ENCODE data around the gene AQP1. TPM values are rescaled to one million over a fixed set of nuclear protein-coding genes. Genes with fewer than 3 reads are reported as not detected.
A peak's percentile ranks its signal among the peaks of the same experiment; 100 is the strongest.

Gene AQP1
- total RNA-seq, 1 donor from 2014 or later, result 6.9 TPM

DNA sequence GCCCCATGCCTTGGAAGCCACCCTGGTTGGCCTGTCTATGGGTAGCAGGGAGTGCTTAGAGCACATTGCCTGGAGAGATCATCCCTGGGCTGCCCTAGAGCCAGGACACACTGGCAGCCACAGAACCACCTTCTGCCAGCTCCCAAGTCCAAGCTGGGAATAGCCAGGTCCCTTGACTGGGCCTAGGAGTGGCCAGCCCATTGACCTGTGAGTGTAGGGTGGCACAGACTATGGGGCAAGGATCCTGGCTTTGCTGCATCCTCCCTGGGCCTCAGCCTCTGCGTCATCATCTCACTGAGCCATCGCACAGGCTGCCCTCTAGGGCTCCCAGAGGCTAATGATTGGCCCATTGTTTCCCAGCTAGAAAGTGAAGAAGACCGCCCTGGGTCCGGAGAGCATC lies 7.0 kb downstream of the AQP1 start:
- no peak for DNase-seq (ENCODE audit: extremely low read depth, low read depth, low spot score)

DNA sequence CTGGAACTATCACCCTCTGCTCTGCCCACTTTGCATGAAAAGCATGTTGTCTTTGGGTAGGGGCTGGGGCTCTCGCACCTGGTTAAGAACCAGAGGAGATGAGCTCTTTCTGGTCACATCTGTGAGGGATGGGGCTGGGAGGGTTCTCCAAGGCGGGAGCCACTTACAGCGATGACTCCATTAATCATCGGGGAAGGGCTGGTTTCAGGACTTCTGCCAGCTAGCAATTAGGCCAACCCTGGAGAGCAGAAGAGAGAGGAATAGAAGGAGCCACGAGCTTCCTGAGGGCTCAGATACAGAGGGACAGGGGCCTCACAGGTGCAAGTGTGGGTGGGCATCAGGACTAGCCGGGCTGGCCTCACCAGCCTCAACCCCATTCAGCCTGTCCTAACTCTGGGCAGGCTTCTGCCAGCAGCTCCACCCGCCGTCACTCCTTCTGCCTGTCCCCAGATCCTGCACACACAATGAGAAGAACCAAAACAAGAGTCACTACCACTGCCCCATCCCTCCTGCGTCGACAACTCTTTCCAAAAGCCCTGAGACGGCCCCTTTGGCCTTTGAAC lies 8.4 kb downstream of the AQP1 start:
- no peak for DNase-seq (ENCODE audit: extremely low read depth, low read depth, low spot score)

DNA sequence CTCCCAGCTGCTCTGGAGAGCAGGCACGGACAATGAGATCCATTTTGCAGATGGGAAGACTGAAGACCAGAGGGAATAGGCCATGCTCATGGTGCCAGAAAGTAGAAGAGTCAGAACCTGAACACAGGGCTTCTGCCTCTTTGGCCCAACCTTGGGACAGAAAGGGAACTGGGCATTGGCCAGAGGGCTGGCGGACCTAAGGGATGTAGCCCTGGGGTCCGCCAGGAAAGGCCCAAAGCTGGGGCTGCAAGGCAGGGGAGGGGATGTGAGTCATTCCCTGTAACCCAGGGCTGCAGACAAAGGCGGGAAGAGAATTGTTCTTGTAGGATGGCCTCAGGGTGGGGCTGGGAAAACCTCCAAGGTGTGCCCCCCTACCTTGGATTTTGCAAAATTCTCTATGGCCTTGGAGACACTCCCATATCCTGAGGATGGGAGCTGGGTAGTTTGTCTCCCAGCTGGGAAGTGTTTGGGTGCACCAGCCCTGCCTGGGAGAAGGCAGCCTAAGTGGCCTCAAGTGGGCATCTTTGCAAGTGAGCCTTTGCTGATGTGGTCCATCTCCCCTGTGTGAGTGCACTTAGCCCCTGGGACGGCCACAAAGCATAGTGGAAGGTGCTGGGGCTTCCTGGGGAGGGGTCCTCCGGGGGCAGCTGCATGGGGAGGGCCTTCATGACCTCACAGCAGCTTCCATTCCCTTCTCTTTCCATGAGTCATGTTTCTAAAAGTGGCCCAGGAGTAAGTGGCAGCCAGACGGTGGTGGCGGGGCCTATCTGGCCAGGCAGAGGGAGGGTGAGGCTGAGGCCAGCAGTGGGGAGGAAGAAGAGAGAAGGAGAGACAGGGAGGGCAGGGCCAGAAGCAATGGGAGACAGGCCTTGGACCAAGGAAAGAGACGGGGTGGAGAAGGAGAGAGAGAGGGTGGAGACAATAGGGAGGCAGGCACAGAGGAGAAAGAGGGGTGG lies 9.2 kb downstream of the AQP1 start:
- no peak for DNase-seq (ENCODE audit: extremely low read depth, low read depth, low spot score)

DNA sequence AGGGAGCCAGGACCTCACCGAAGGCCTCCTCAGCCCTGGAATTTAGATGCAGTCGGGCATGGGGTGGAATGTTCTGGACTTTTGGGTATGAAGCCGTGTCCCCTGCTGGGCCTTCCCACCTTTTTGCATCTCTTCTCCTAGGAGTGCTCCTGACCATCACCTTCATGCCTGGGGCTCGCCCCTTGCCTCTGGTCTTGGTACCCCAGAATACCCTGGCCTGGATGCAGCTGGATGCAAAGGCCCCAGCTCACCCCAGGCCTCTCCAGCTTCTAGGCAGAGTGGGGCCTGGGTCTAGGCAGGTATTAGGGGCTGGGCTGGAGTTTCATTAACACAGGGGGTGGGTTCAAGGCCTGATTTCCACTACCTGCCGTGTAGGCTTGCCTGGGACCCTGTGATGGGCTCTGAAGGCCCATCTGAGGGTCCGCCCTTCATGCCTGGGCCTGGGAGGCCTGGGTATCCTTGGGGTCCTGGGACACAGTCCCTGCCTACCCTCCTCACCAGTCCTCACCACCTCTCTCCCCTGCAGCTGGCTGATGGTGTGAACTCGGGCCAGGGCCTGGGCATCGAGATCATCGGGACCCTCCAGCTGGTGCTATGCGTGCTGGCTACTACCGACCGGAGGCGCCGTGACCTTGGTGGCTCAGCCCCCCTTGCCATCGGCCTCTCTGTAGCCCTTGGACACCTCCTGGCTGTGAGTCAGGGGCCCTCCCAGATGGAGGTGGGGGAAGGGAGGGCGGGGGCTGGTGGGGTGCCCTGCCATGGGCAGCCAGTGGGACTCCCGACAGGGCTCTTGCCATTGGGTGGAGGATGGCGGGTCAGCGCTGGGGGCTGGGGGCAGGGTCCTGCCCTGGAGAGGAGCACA lies 10.1 kb downstream of the AQP1 start:
- DNase-seq (ENCODE audit: extremely low read depth, low read depth, low spot score), result no peak

DNA sequence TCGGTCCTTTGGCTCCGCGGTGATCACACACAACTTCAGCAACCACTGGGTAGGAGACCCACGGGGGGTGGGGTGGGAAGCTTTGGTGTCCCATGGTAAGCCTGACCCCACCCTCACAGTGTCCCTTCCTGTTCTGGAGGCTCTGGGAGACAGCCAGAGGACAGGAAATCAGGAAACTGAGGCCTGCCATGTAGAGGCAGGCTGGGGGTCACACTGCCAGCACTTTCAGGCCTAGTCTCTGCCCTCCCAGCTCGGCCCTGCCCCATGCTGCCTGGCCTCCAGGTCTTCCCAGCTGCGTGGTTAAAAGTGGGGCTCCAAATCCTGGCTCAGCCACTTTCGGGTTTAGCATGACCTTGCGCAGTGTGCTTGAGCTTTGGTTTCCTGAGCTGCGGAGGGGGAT lies 10.9 kb downstream of the AQP1 start:
- no peak for DNase-seq (ENCODE audit: extremely low read depth, low read depth, low spot score)

DNA sequence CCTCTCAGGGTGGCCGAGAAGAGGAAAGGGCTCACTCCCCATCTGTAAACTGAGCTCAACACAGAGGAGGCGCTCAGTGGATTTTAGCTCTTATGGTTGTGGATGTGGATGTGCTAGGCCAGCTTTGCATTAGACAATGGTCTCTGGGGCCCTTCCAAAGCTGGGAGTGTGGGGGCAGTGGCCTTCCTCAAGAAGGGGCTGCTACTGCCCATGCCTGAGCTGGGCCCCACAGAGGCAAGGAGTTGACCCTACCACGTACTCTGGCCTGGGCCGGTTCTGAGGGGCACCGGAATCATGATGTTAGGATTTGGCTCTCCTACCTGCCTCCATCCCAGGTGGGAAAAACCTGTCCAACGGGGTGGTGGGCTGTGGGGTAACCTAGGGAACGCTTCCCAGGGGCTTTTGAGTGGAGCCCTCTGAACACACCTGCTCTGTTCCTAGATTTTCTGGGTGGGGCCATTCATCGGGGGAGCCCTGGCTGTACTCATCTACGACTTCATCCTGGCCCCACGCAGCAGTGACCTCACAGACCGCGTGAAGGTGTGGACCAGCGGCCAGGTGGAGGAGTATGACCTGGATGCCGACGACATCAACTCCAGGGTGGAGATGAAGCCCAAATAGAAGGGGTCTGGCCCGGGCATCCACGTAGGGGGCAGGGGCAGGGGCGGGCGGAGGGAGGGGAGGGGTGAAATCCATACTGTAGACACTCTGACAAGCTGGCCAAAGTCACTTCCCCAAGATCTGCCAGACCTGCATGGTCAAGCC lies 11.5 kb downstream of the AQP1 start:
- no peak for DNase-seq (ENCODE audit: extremely low read depth, low read depth, low spot score)

DNA sequence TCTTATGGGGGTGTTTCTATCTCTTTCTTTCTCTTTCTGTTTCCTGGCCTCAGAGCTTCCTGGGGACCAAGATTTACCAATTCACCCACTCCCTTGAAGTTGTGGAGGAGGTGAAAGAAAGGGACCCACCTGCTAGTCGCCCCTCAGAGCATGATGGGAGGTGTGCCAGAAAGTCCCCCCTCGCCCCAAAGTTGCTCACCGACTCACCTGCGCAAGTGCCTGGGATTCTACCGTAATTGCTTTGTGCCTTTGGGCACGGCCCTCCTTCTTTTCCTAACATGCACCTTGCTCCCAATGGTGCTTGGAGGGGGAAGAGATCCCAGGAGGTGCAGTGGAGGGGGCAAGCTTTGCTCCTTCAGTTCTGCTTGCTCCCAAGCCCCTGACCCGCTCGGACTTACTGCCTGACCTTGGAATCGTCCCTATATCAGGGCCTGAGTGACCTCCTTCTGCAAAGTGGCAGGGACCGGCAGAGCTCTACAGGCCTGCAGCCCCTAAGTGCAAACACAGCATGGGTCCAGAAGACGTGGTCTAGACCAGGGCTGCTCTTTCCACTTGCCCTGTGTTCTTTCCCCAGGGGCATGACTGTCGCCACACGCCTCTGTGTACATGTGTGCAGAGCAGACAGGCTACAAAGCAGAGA lies 12.2 kb downstream of the AQP1 start:
- DNase-seq (ENCODE audit: extremely low read depth, low read depth, low spot score), result no peak

DNA sequence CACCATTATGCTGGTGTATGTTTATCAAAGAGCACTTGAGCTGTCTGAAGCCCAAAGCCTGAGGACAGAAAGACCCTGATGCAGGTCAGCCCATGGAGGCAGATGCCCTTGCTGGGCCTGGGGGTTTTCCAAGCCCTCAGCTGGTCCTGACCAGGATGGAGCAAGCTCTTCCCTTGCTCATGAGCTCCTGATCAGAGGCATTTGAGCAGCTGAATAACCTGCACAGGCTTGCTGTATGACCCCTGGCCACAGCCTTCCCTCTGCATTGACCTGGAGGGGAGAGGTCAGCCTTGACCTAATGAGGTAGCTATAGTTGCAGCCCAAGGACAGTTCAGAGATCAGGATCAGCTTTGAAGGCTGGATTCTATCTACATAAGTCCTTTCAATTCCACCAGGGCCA lies 13.0 kb downstream of the AQP1 start:
- no peak for DNase-seq (ENCODE audit: extremely low read depth, low read depth, low spot score)

DNA sequence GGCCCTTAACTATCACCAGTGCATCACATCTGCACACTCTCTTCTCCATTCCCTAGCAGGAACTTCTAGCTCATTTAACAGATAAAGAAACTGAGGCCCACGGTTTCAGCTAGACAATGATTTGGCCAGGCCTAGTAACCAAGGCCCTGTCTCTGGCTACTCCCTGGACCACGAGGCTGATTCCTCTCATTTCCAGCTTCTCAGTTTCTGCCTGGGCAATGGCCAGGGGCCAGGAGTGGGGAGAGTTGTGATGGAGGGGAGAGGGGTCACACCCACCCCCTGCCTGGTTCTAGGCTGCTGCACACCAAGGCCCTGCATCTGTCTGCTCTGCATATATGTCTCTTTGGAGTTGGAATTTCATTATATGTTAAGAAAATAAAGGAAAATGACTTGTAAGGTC lies 13.5 kb downstream of the AQP1 start:
- no peak for DNase-seq (ENCODE audit: extremely low read depth, low read depth, low spot score)

DNA sequence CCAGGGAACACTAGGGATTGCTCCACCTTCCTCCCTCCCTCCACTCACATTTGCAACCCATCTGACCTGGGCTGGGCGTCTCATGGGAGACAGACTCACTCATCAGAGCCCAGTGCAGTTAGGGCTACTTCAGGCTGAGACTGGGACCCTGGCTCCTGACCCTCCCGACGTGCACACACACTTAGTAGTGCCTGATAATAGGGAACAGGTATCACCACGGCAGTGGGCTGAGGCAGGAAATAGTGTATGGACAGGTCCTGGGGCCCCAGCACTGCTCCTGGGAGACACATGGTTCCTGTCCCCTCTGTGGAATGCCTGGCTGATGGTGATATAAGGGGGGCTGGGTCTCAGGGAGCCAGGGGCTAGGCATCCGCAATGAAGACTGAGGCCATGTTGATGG lies 14.3 kb downstream of the AQP1 start:
- DNase-seq (ENCODE audit: extremely low read depth, low read depth, low spot score), result no peak

DNA sequence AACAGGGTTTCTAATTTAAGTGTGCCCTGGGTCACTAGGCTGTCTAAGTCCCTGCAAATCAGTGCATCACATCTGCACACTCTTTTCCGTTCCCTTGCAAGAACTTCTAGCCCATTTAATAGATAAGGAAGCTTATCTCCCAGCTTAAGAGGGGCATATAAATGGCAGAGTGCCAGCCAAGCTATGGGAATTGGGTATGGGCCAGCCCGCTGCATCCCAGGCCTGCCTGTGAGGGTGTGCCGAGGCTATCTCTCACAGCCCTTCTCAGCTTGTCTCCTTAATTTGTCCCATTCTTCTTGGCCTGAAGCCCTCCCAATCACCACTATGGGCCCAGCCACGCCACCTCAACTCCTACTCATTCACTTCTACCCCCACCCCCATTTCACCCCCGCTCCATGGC lies 14.7 kb downstream of the AQP1 start:
- peak; percentile 48 for DNase-seq (ENCODE audit: extremely low read depth, low read depth, low spot score)

DNA sequence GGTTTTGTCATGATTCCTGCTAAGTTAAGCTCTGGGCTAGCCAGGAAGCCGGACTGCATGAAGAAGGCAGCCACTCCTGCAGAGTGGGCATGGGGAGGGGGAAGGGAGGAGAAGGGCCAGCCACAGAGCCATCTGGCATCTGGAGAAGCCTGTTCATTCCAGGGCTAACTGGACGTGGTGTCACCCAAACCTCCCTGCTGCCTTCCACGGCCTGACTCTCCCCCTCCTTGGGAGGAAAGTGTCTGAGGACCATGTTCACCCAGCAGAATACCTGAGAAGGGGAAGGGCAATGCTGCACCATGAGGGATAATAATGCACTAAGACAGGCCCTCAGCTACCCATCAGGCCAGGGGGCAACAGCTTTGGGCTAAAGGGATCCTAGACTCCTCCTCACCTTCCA lies 15.4 kb downstream of the AQP1 start:
- no peak for DNase-seq (ENCODE audit: extremely low read depth, low read depth, low spot score)

DNA sequence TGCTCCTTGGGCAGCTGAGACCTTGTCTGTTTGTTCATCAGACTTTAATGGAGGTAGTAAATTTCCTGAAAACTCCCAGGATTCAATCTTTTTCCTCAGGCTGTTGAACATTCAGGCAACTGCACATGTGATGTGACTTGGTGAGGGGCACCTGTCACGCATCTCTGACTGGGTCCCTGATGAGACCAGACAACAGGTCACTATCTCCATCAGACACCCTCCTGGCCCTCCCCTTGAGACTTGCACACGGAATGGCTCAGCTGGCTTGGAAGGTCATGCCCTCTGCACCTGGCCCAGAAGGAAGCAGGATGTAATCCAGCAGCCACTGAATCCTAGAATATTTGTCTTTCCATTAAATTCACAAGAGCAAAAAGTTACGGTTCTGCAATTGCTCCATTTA lies 15.9 kb downstream of the AQP1 start:
- no peak for DNase-seq (ENCODE audit: extremely low read depth, low read depth, low spot score)

DNA sequence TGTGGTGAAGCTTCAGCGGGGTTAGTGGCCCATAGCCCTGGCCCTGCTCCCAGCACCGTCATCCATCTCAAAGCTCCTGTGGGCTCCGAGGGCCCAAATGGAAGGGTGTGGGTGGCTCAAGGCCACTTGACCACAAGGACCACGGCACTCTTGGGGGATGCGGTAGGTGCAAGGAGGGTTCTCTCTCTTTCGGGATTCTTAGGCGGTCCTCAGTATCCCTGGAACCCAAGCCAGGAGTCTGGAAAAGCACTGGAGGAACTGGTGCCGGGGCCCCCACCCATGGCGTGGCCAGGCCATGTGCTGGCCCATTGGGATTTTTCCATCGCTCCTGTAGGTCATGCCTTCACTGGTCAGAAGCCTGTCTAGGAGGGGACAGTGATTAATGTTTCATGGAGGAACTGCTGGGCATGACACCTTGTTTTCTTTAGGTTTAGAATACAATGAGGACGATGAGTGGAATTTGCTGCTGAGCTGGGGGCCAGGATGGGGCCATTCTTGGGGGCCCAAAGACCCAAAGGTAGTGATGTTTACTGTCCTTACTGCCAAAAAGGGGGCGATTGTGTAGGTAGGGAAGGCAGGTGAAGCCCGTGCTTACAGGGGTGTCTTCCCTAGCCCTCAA lies 16.7 kb downstream of the AQP1 start:
- DNase-seq (ENCODE audit: extremely low read depth, low read depth, low spot score), result no peak

DNA sequence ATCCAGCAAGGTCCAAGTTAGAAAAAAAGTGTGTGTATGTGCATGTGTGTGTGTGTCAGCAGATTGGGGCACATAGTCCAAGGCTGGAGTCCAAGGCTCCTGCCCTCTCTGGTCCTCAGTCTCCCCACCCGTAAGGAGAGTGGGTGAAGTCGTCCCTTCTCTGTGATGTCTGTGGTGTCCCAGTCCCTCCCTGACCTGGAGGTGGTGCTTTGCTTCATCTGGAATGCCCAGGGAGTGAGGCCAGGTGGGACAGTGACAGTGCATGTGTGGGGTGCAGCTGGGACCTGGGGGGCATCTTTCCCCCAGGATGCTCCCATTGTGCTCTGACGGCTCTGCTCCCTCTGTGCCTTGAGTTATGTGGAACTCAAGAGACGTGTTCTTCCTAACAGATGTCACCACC lies 18.0 kb downstream of the AQP1 start:
- no peak for DNase-seq (ENCODE audit: extremely low read depth, low read depth, low spot score)

DNA sequence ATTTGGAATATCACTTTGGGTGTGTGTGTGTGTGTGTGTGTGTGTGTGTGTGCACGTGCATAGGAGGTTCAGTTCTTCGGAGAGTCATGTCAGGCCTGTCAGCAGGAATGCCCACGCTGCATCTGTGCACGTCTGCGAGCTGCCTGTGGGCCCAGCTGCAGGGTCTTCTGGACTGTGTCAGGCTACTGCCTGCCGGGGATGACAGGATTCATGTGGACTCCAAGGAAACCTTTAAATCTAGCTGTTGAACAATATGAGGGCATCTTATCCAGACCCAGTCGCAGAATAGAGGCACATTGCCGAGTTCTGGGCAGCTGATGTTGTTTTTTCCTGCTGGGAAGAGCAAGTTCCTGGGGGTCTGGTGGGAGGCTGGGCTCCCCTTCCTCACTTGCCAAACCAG lies 19.0 kb downstream of the AQP1 start:
- no peak for DNase-seq (ENCODE audit: extremely low read depth, low read depth, low spot score)

DNA sequence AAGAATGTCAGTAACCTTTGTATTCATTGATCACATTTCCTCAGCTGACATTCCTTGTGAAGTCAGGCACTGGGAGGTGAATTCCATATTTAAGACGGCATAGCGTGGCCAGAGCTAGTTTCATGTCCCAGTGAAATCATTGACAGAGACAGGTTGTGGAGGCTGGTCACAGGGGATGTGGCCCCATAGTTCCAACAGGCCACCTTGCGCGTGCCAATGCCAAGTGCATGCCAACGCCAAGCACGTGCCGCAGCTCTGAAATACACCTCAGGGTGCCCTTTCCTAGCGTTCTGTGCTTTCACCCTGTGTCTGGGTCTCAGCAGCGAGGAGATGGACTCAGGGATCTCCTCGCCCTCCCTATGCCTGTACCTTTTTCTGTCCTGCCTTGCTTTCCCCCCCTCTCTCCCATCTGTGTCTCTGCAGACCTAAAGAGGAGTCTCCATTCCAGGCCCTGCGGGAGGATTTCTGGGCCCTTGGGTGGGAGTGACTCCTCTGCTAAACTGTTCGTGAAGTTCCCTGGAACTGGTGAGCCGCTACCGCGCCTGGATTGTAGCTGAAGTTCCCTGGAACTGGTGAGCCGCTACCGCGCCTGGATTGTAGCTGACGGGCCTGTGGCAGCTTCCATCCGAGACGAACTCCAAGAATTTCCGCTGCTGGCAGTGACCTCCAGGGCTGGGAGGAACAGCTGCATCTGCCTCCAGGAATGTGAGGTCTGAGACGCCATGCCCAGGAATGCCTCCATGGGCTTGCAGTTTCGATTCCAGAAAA lies 19.7 kb downstream of the AQP1 start:
- no peak for DNase-seq (ENCODE audit: extremely low read depth, low read depth, low spot score)

DNA sequence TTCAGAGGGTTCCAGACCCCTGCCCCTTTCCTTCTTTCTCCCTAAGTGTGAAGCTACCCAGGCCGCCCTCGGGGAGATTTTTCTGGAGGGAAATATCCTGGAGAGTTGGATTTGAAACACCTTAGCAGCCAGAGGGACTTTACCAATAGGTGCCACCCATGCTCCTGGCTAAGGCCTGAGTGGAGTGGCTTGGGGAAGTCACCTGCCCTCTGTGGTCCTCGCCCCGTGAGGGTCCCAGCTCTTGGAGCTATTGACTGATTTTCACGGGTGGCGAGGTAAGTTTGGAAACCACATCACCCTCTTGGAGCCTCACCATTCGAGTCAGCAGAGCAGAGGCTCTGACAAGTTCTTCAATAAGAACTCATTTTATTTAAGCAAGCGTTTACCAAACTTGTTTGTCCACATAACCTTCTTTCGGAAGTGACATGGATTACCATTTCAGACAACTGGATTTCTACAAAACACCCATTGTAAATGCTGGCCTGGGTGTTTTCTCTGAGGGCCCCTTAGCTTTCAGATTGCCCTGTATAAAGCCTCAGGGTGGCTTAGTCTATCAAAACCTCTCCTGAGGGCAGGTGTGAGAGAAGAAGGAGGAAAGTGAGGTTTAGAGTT lies 20.4 kb downstream of the AQP1 start:
- no peak for DNase-seq (ENCODE audit: extremely low read depth, low read depth, low spot score)

DNA sequence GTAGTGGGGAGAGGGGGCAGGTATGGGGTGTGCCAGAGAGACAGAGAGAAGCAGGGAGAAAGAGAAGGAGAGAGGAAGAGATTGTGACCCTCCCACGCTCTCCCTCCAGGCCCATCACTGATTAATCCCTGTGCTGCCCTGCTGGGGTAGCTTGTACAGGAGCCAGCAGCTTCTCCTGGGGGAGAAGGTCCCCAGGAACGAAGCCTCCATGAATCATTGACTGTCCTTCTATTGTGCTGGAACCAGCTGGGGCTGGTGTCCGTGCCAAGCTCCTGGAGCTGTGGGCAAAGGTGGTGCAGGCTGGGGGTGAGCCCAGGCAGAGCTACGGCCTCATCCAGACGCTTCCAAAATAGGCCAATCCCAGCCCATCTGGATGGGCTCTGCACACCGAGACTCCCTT lies 20.9 kb downstream of the AQP1 start:
- DNase-seq (ENCODE audit: extremely low read depth, low read depth, low spot score), result no peak
